ENCODE measurements around the gene MLLT6. TPM values are rescaled to one million over a fixed set of nuclear protein-coding genes. Genes with fewer than 3 reads are reported as not detected.

The MLLT6 gene
- polyA plus RNA-seq, 3 donors: 0.72 to 55.4 (median 0.82) TPM

DNA sequence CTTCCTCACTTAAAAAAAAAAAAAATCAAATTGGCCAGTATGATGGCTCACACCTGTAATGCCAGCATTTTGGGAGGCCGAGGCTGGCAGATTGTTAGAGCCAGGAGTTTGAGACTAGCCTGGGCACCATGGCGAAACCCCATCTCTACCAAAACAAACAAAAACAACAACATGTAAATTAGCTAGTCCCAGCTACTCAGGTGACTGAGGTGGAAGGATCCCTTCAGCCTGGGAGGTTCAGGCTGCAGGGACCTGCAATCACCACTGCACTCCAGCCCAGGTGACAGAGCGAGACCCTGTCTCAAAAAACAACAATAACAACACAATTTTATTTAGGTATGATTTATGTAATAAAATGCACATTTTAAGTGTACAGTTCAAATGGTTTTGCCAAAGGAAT lies 24.0 kb upstream of the MLLT6 start:
- Histone ChIP-seq H3K27me3 (ENCODE audit: control insufficient read depth in 2 of 2, insufficient read depth in 2 of 2, low read length in 2 of 2) (peaks cover 6 to 9% of the 10 kb centered on the region in 2 donors), H3K9ac (ENCODE audit: insufficient read depth, low read length, poor library complexity, severe bottlenecking) (no peak overlapping the region), H3K27ac (ENCODE audit: low read depth in 1 of 2, low read length in 2 of 2) (no peak overlapping the region), H3K4me3 (replicated peaks in 1 of 3; ENCODE audit: low read depth in 2 of 3, low read length in 3 of 3) (no peak overlapping the region), H3K4me1 (ENCODE audit: control insufficient read depth in 1 of 2, insufficient read depth in 2 of 2, low read length in 2 of 2) (peaks cover 20 to 22% of the 10 kb centered on the region in 2 donors), H3K4me2 (replicated peaks; ENCODE audit: extremely low read depth, low read length, poor library complexity, severe bottlenecking) (no peak overlapping the region), H4K20me1 (ENCODE audit: insufficient read depth, low read length) (no peaks in the 10 kb centered on the region), H3K9me3 (replicated peaks in 1 of 2; ENCODE audit: control insufficient read depth in 1 of 2, insufficient read depth in 1 of 2, low read length in 2 of 2) (no peaks in the 10 kb centered on the region), H3K79me2 (ENCODE audit: insufficient read depth, low read length) (no peaks in the 10 kb centered on the region), H3K36me3 (replicated peaks in 1 of 2; ENCODE audit: control insufficient read depth in 1 of 2, insufficient read depth in 2 of 2, low read length in 2 of 2) (no peaks in the 10 kb centered on the region), H2AFZ (ENCODE audit: insufficient read depth, low read depth, low read length, poor library complexity, severe bottlenecking) (no peak overlapping the region)
- H3K27me3 Mint-ChIP-seq (ENCODE audit: low read depth in 3 of 3): peaks cover 21 to 28% (median 22%) of the 10 kb centered on the region in 3 donors
- DNase-seq: no peak
- peaks cover 0 to 6% (median 0%) of the 10 kb centered on the region in 7 donors for H3K9me3 Mint-ChIP-seq
- H3K4me1 Mint-ChIP-seq: peaks cover 28% of the 10 kb centered on the region
- intact Hi-C loops (cut with micrococcal nuclease): no loop called here
- H3K4me3 Mint-ChIP-seq: no peak overlapping the region
- peaks cover under 1 to 4% of the 10 kb centered on the region in 2 donors for H3K36me3 Mint-ChIP-seq
- H3K27ac Mint-ChIP-seq: no peak overlapping the region
- TF ChIP-seq, protein P1, sequence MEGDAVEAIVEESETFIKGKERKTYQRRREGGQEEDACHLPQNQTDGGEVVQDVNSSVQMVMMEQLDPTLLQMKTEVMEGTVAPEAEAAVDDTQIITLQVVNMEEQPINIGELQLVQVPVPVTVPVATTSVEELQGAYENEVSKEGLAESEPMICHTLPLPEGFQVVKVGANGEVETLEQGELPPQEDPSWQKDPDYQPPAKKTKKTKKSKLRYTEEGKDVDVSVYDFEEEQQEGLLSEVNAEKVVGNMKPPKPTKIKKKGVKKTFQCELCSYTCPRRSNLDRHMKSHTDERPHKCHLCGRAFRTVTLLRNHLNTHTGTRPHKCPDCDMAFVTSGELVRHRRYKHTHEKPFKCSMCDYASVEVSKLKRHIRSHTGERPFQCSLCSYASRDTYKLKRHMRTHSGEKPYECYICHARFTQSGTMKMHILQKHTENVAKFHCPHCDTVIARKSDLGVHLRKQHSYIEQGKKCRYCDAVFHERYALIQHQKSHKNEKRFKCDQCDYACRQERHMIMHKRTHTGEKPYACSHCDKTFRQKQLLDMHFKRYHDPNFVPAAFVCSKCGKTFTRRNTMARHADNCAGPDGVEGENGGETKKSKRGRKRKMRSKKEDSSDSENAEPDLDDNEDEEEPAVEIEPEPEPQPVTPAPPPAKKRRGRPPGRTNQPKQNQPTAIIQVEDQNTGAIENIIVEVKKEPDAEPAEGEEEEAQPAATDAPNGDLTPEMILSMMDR (IDR thresholded peaks at IDR 0.05): no peak
- 60% methylated on average over 1 of the region's 3 CpGs for WGBS (ENCODE audit: insufficient coverage)

DNA sequence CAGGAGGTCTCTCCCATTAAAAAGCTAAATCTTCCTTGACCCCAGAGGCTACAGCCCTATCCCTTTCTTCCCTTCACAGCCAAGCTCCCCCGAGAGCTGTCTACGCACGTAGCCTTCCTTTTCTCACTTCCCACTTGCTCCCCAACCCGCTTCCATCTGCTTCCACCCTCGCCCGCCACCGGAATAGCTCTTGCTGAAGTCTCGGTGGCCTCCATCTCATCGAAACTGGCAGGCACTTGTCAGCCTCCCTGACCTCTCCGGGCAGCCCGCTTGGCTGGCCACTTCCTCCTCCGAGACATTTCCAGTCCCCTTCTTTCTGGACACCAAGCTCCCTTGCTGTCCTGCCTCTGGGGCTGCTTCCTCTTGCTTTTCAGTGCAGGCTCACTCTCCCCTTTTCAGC lies 19.6 kb upstream of the MLLT6 start:
- peaks cover 0 to 2% of the 10 kb centered on the region in 2 donors for H3K36me3 Mint-ChIP-seq
- Histone ChIP-seq H3K9ac (ENCODE audit: insufficient read depth, low read length, poor library complexity, severe bottlenecking) (no peak overlapping the region), H3K27me3 (ENCODE audit: control insufficient read depth in 2 of 2, insufficient read depth in 2 of 2, low read length in 2 of 2) (no peaks in the 10 kb centered on the region), H3K4me1 (ENCODE audit: control insufficient read depth in 1 of 2, insufficient read depth in 2 of 2, low read length in 2 of 2) (peaks cover 14 to 16% of the 10 kb centered on the region in 2 donors), H2AFZ (ENCODE audit: insufficient read depth, low read depth, low read length, poor library complexity, severe bottlenecking) (peak overlapping the region; percentile 74), H4K20me1 (ENCODE audit: insufficient read depth, low read length) (no peaks in the 10 kb centered on the region), H3K27ac (ENCODE audit: low read depth in 1 of 2, low read length in 2 of 2) (peak overlapping the region in 1 of 2 donors; percentile 6), H3K36me3 (replicated peaks in 1 of 2; ENCODE audit: control insufficient read depth in 1 of 2, insufficient read depth in 2 of 2, low read length in 2 of 2) (no peaks in the 10 kb centered on the region), H3K4me2 (replicated peaks; ENCODE audit: extremely low read depth, low read length, poor library complexity, severe bottlenecking) (peak overlapping the region; percentile 44), H3K9me3 (replicated peaks in 1 of 2; ENCODE audit: control insufficient read depth in 1 of 2, insufficient read depth in 1 of 2, low read length in 2 of 2) (no peaks in the 10 kb centered on the region), H3K79me2 (ENCODE audit: insufficient read depth, low read length) (no peaks in the 10 kb centered on the region), H3K4me3 (replicated peaks in 1 of 3; ENCODE audit: low read depth in 2 of 3, low read length in 3 of 3) (peak overlapping the region in 1 of 3 experiments; percentile 47)
- peaks cover 0 to 2% (median 0%) of the 10 kb centered on the region in 7 donors for H3K9me3 Mint-ChIP-seq
- TF ChIP-seq, protein P1 (IDR thresholded peaks at IDR 0.05): no peak
- peaks cover 14% of the 10 kb centered on the region for H3K4me1 Mint-ChIP-seq
- peak; percentile 51 to 79 (median 54) for DNase-seq
- peaks cover 6 to 10% (median 6%) of the 10 kb centered on the region in 3 donors for H3K27me3 Mint-ChIP-seq (ENCODE audit: low read depth in 3 of 3)
- WGBS (ENCODE audit: insufficient coverage): 8% methylated on average over 12 of the region's 12 CpGs
- H3K4me3 Mint-ChIP-seq: peak overlapping the region; percentile 68 to 95
- intact Hi-C loops (cut with micrococcal nuclease): no loop called here
- peak overlapping the region; percentile 16 to 87 (median 77) for H3K27ac Mint-ChIP-seq
